Memory B cell (primary cell): ENCODE results near the gene FAM120B.
"Not testable (repeated sequence)": the region's sequence is repeated elsewhere in the genome, so short reads cannot be mapped to it uniquely, and the experiment has no call there.

Experiments
- ATAC-seq: fragments of 150-1000 bp; cut with Tn5 transposase; 2 replicates; pipeline ENCODE4 v1.10.0; 2021; ENCODE audit warnings: low read depth, mild to moderate bottlenecking, moderate library complexity
- DNase-seq, 2 donors: peaks; one replicate each; pipeline ENCODE4 v3.0.0; 2022; ENCODE audit warnings: low spot score in 2 of 2
- H3K27ac Mint-ChIP-seq: one replicate; pipeline ENCODE4 v1.8.0; 2022; ENCODE audit warnings: mild to moderate bottlenecking, moderate library complexity, mixed read lengths
- H3K27me3 Mint-ChIP-seq: one replicate; pipeline ENCODE4 v1.8.0; 2022; ENCODE audit warnings: mixed read lengths
- H3K36me3 Mint-ChIP-seq: one replicate; pipeline ENCODE4 v1.8.0; 2022; ENCODE audit warnings: mild to moderate bottlenecking, mixed read lengths
- H3K4me1 Mint-ChIP-seq: one replicate; pipeline ENCODE4 v1.8.0; 2022; ENCODE audit warnings: mixed read lengths
- H3K4me3 Mint-ChIP-seq: one replicate; pipeline ENCODE4 v1.8.0; 2022; ENCODE audit warnings: mild to moderate bottlenecking, moderate library complexity, mixed read lengths
- H3K9me3 Mint-ChIP-seq: one replicate; pipeline ENCODE4 v1.8.0; 2022; ENCODE audit warnings: mixed read lengths

Gene FAM120B

GRCh38 chr6:170374571-170375444 is 68.2 kb downstream of the FAM120B start:
- Mint-ChIP-seq H3K9me3 (no peaks in the 10 kb centered on the region), H3K4me1 (peaks cover 11% of the 10 kb centered on the region), H3K27me3 (no peaks in the 10 kb centered on the region), H3K4me3 (no peak overlapping the region), H3K36me3 (peaks cover 24% of the 10 kb centered on the region), H3K27ac (no peak overlapping the region)
- ATAC-seq (no peak), DNase-seq (no peak)

DNA sequence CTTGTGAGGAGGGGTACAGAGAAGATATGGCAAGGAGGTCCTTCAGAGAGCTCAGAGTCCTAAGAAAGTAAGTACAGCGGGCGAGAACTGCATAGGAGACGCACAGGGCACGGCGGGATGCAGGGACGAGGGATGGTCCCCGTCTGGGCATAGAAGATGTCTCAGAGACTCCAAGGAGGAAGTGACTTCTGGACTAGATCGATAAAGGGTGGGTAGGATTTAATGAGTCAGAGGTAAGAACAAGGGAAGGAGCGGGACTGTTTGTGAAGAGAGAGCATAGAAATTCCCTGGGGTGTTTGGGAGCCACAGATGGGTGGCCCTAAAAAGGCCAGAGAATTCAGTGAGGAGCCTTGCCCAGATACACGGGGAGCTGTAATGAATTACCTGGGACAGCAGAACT is 69.1 kb downstream of the FAM120B start:
- H3K27me3 Mint-ChIP-seq = no peaks in the 10 kb centered on the region
- no peak for ATAC-seq
- DNase-seq = no peak
- peaks cover 11% of the 10 kb centered on the region for H3K4me1 Mint-ChIP-seq
- peak overlapping the region; percentile 45 for H3K27ac Mint-ChIP-seq
- peaks cover 22% of the 10 kb centered on the region for H3K36me3 Mint-ChIP-seq
- H3K9me3 Mint-ChIP-seq = no peaks in the 10 kb centered on the region
- H3K4me3 Mint-ChIP-seq = no peak overlapping the region

- peaks cover 19% of the 10 kb centered on the region for H3K36me3 Mint-ChIP-seq
- peaks cover 11% of the 10 kb centered on the region for H3K4me1 Mint-ChIP-seq
- peak overlapping the region; percentile 45 for H3K27ac Mint-ChIP-seq
- no peak for DNase-seq
- H3K27me3 Mint-ChIP-seq = no peaks in the 10 kb centered on the region
- no peaks in the 10 kb centered on the region for H3K9me3 Mint-ChIP-seq
- no peak overlapping the region for H3K4me3 Mint-ChIP-seq
- ATAC-seq = no peak
These were observed 70.0 kb downstream of the FAM120B start for GRCh38 chr6:170376386-170377043.

- DNase-seq = no peak
- Mint-ChIP-seq H3K4me3 (no peak overlapping the region), H3K27me3 (no peaks in the 10 kb centered on the region), H3K27ac (no peak overlapping the region), H3K9me3 (no peaks in the 10 kb centered on the region), H3K36me3 (peaks cover 19% of the 10 kb centered on the region), H3K4me1 (peaks cover 11% of the 10 kb centered on the region)
- ATAC-seq = no peak
These were observed 71.9 kb downstream of the FAM120B start for GRCh38 chr6:170378502-170378901.

DNA sequence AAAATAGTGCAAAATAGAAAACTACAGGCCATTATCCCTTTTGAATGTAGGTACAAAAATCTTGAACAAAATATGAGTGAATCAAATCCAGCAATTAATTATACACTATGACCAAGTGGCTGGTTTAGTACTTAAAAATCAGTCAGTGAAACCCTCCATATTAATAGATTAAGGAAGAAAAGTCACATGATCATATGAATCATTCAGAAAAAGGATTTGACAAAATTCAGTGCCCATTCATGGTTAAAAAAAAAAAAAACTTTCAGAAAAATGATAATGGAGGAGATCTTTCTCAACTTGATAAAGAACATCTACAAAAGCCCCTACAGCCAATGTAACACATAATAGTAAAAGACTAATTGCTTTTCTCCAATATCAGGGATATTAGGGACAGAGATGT is 75.0 kb downstream of the FAM120B start:
- Mint-ChIP-seq H3K27me3 (no peaks in the 10 kb centered on the region), H3K36me3 (peaks cover 7% of the 10 kb centered on the region), H3K27ac (no peak overlapping the region), H3K9me3 (no peaks in the 10 kb centered on the region), H3K4me3 (no peak overlapping the region), H3K4me1 (peaks cover 6% of the 10 kb centered on the region)
- DNase-seq (no peak), ATAC-seq (no peak)

GRCh38 chr6:170383466-170384035 is 77.0 kb downstream of the FAM120B start:
- H3K36me3 Mint-ChIP-seq = peaks cover 12% of the 10 kb centered on the region
- H3K4me1 Mint-ChIP-seq = peaks cover 3% of the 10 kb centered on the region
- H3K27ac Mint-ChIP-seq = no peak overlapping the region
- ATAC-seq (no peak), DNase-seq (no peak)
- H3K4me3 Mint-ChIP-seq = no peak overlapping the region
- H3K27me3 Mint-ChIP-seq = no peaks in the 10 kb centered on the region
- H3K9me3 Mint-ChIP-seq = no peaks in the 10 kb centered on the region

GRCh38 chr6:170385506-170385905 is 78.9 kb downstream of the FAM120B start:
- H3K27me3 Mint-ChIP-seq = no peaks in the 10 kb centered on the region
- peak overlapping the region; percentile 53 for H3K27ac Mint-ChIP-seq
- peaks cover 27% of the 10 kb centered on the region for H3K36me3 Mint-ChIP-seq
- DNase-seq (no peak), ATAC-seq (no peak)
- H3K9me3 Mint-ChIP-seq = no peaks in the 10 kb centered on the region
- H3K4me1 Mint-ChIP-seq = no peaks in the 10 kb centered on the region
- H3K4me3 Mint-ChIP-seq = no peak overlapping the region

- Mint-ChIP-seq H3K4me3 (no peak overlapping the region), H3K4me1 (no peaks in the 10 kb centered on the region), H3K9me3 (no peaks in the 10 kb centered on the region), H3K36me3 (peaks cover 37% of the 10 kb centered on the region), H3K27ac (no peak overlapping the region), H3K27me3 (no peaks in the 10 kb centered on the region)
- ATAC-seq (no peak), DNase-seq (no peak)
These were observed 81.6 kb downstream of the FAM120B start for GRCh38 chr6:170388113-170388512.

DNA sequence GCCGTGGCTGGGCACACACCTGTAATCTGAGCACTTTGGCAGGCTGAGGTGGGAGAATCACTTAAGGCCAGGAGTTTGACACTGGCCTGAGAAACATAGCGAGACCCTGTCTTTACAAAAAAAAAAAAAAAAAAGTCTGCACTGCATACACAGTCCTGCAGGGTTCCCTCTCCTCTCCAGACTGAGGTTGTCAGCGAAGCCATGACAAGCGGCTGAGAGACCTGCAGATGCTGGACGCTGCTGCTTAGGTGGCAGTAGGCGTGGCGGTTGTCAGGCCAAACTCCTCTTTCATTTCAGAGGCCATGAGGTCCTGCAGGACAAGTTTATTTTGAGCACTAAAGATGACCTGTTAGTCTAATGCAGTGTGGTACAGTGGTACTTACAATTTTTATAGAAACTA is 86.5 kb downstream of the FAM120B start:
- no peak for ATAC-seq
- Mint-ChIP-seq H3K4me1 (no peaks in the 10 kb centered on the region), H3K9me3 (no peaks in the 10 kb centered on the region), H3K27me3 (no peaks in the 10 kb centered on the region), H3K36me3 (peaks cover 36% of the 10 kb centered on the region), H3K4me3 (no peak overlapping the region), H3K27ac (no peak overlapping the region)
- DNase-seq = no peak

GRCh38 chr6:170393807-170394399 is 87.3 kb downstream of the FAM120B start:
- Mint-ChIP-seq H3K9me3 (no peaks in the 10 kb centered on the region), H3K27me3 (no peaks in the 10 kb centered on the region), H3K4me3 (no peak overlapping the region), H3K4me1 (peaks cover 4% of the 10 kb centered on the region), H3K27ac (no peak overlapping the region), H3K36me3 (peaks cover 33% of the 10 kb centered on the region)
- no peak for ATAC-seq
- no peak for DNase-seq

GRCh38 chr6:170394980-170395379 is 88.4 kb downstream of the FAM120B start:
- Mint-ChIP-seq H3K9me3 (no peaks in the 10 kb centered on the region), H3K4me3 (no peak overlapping the region), H3K27ac (no peak overlapping the region), H3K36me3 (peaks cover 34% of the 10 kb centered on the region), H3K4me1 (peaks cover 7% of the 10 kb centered on the region), H3K27me3 (no peaks in the 10 kb centered on the region)
- DNase-seq = no peak
- ATAC-seq = no peak

GRCh38 chr6:170398743-170399369 is 92.3 kb downstream of the FAM120B start:
- not testable (repeated sequence) for DNase-seq, H3K4me1 Mint-ChIP-seq, H3K9me3 Mint-ChIP-seq, ATAC-seq, H3K27me3 Mint-ChIP-seq, H3K4me3 Mint-ChIP-seq
- Mint-ChIP-seq H3K27ac (peak overlapping the region; percentile 17), H3K36me3 (peaks cover 32% of the 10 kb centered on the region)

DNA sequence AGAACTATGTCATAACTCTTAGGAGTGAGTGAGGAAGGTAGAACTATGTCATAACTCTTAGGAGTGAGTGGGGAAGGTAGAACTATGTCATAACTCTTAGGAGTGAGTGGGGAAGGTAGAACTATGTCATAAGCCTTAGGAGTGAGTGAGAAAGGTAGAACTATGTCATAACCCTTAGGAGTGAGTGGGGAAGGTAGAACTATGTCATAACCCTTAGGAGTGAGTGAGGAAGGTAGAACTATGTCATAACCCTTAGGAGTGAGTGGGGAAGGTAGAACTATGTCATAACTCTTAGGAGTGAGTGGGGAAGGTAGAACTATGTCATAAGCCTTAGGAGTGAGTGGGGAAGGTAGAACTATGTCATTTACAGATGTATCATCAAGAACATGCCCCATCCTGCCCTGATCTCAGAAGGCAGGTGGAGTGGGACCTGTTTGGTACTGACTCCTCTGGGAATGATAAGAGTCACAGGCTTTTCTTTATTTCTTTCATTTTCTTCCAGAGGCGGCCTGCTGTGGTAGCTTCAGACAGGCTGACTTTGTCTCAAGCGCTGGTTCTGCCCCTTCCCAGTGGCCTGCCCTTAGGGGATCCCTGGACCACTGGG is 93.5 kb downstream of the FAM120B start:
- H3K4me1 Mint-ChIP-seq, H3K9me3 Mint-ChIP-seq, H3K27ac Mint-ChIP-seq, ATAC-seq, H3K27me3 Mint-ChIP-seq, DNase-seq, H3K4me3 Mint-ChIP-seq: not testable (repeated sequence)
- H3K36me3 Mint-ChIP-seq = peaks cover 37% of the 10 kb centered on the region
